T-cell (primary cell): ENCODE results near the gene SLC16A12. TPM values are rescaled to one million over a fixed set of nuclear protein-coding genes. Genes with fewer than 3 reads are reported as not detected.

ENCODE experiments used
- ATAC-seq, 4 experiments: fragments of 200-7000 bp in 3 of 4; fragments of 150-1000 bp in 1 of 4; cut with Tn5 transposase; replicated peaks in 1 of 4; 1 replicate in 3 of 4; 2 replicates in 1 of 4; pipeline ENCODE4 v1.10.0; 2021; ENCODE audit warnings: moderate library complexity in 3 of 4, mild to moderate bottlenecking in 2 of 4, moderate number of reproducible peaks in 1 of 4
- CTCF ChIA-PET, 2 donors: fragments of 300-600 bp; sonication (Branson Sonifier 250); formaldehyde crosslinking; loops; one replicate each; lab custom pipeline; 2022; ENCODE audit warnings: antibody characterized with exemption in 2 of 2; lab: Charles Lee
- POLR2A ChIA-PET, 2 donors: fragments of 300-600 bp; sonication (Branson Sonifier 250); formaldehyde crosslinking; loops; one replicate each; lab custom pipeline; 2022; ENCODE audit warnings: antibody characterized with exemption in 2 of 2; lab: Charles Lee
- DNase-seq, 35 experiments: peaks; one replicate each; pipeline versions ENCODE4 v3.0.0 to v3.0.0-alpha.2; 2013 to 2023
- H3K27ac ChIP-seq: one replicate; pipeline ENCODE4 v1.5.1; 2013; ENCODE audit warnings: low read length
- H3K27me3 ChIP-seq, 2 experiments: replicated peaks in 1 of 2; 1 replicate in 1 of 2; 2 replicates in 1 of 2; pipeline versions ENCODE4 v1.6.1 to v1.7.0; 2013; ENCODE audit warnings: low read length in 1 of 2, mixed read lengths in 1 of 2; ENCODE audit not compliant: control insufficient read depth in 2 of 2, insufficient read depth in 2 of 2; ENCODE audit errors: extremely low read depth in 1 of 2
- H3K36me3 ChIP-seq, 2 donors: 1 replicate in 1 of 2; 2 replicates in 1 of 2; pipeline versions ENCODE4 v1.6.1 to v1.7.0; 2013; ENCODE audit warnings: low read length in 1 of 2; ENCODE audit not compliant: control insufficient read depth in 2 of 2, insufficient read depth in 1 of 2; ENCODE audit errors: extremely low read depth in 1 of 2
- H3K4me1 ChIP-seq, 2 experiments: 1 replicate in 1 of 2; 2 replicates in 1 of 2; pipeline versions ENCODE4 v1.6.1 to v1.7.0; 2013; ENCODE audit warnings: low read length in 2 of 2, mixed read lengths in 1 of 2; ENCODE audit not compliant: insufficient read depth in 2 of 2, control insufficient read depth in 1 of 2; ENCODE audit errors: extremely low read depth in 1 of 2
- H3K4me3 ChIP-seq, 2 donors: 1 replicate in 1 of 2; 2 replicates in 1 of 2; pipeline versions ENCODE4 v1.5.1 to v1.7.0; 2013; ENCODE audit warnings: mild to moderate bottlenecking in 2 of 2, low read length in 1 of 2, moderate library complexity in 1 of 2; ENCODE audit not compliant: control insufficient read depth in 1 of 2; ENCODE audit errors: extremely low read depth in 1 of 2
- H3K9me3 ChIP-seq: 2 replicates; pipeline ENCODE4 v1.7.0; 2013
- H3K27ac Mint-ChIP-seq, 2 donors: one replicate each; pipeline ENCODE4 v1.8.0; 2020 to 2021; ENCODE audit warnings: mild to moderate bottlenecking in 2 of 2, mixed read lengths in 2 of 2
- H3K27me3 Mint-ChIP-seq, 2 donors: one replicate each; pipeline ENCODE4 v1.8.0; 2021 to 2022; ENCODE audit warnings: mixed read lengths in 2 of 2
- H3K36me3 Mint-ChIP-seq: one replicate; pipeline ENCODE4 v1.8.0; 2021; ENCODE audit warnings: mixed read lengths
- H3K4me1 Mint-ChIP-seq, 3 donors: one replicate each; pipeline ENCODE4 v1.8.0; 2020 to 2022; ENCODE audit warnings: mixed read lengths in 3 of 3, mild to moderate bottlenecking in 1 of 3
- H3K4me3 Mint-ChIP-seq, 3 donors: one replicate each; pipeline ENCODE4 v1.8.0; 2020 to 2022; ENCODE audit warnings: mild to moderate bottlenecking in 3 of 3, mixed read lengths in 3 of 3, moderate library complexity in 3 of 3
- H3K9me3 Mint-ChIP-seq, 3 donors: one replicate each; pipeline ENCODE4 v1.8.0; 2020 to 2022; ENCODE audit warnings: mixed read lengths in 3 of 3
- WGBS: methylation state at CpG from one replicate; pipeline ENCODE4 v1.1.5; 2013; ENCODE audit warnings: missing lambda C conversion rate; ENCODE audit not compliant: insufficient coverage; 5-methylcytosine and 5-hydroxymethylcytosine counted together
- total RNA-seq, 35 experiments: library from RNA in 6 of 35; stranded (reverse) in 6 of 35; fragments of 120-200 nt in 1 of 35; gene quantifications; one replicate each; pipeline versions ENCODE4 v1.2.1 to v1.2.4 and lab custom pipeline; 2013 to 2026

The SLC16A12 gene
- total RNA-seq, 5 donors from 2014 or later (not counting 1 experiment from before 2014, with no cell fraction given), result not detected

DNA sequence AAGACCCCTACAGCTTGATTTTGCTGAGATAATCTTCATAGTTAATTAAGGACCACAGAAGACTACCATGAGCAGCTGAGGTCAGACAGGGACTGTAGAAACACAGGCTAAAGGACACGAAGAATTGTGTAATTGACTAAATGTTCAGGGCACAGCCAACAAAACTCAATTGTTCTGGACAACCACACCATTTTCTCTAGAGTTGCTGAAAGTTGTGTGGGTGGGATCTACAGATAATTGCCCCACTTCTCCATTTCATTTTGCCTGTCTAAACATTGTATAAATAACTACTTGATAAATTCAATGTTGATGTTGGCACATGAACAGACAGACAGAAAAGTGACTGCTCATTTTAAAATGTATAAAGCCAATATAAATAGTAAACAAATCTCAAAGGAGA, 39.0 kb upstream of the SLC16A12 start:
- ATAC-seq (no peak), DNase-seq (no peak)
- ChIA-PET POLR2A (no interaction called here), CTCF (interaction anchor here in 1 of 2 donors (1.1 kb wide), 1 partner anchor 356 kb away, joined by 3 read pairs; no protein-coding TSS in a partner anchor)
- no peaks in the 10 kb centered on the region for H3K36me3 Mint-ChIP-seq
- Histone ChIP-seq H3K9me3 (no peaks in the 10 kb centered on the region), H3K27ac (no peak overlapping the region), H3K36me3 (no peaks in the 10 kb centered on the region), H3K4me3 (no peak overlapping the region), H3K4me1 (no peaks in the 10 kb centered on the region), H3K27me3 (no peaks in the 10 kb centered on the region)
- H3K4me1 Mint-ChIP-seq, result no peaks in the 10 kb centered on the region
- no CpG with 5 or more reads among the region's 1 CpG for WGBS
- H3K27ac Mint-ChIP-seq, result no peak overlapping the region
- no peak overlapping the region for H3K4me3 Mint-ChIP-seq
- no peaks in the 10 kb centered on the region for H3K27me3 Mint-ChIP-seq
- no peaks in the 10 kb centered on the region for H3K9me3 Mint-ChIP-seq

- H3K36me3 Mint-ChIP-seq, result no peaks in the 10 kb centered on the region
- ChIA-PET POLR2A (interaction anchor here in 1 of 2 donors (0.6 kb wide), 1 partner anchor 172 kb away, joined by 3 read pairs; no protein-coding TSS in a partner anchor), CTCF (interaction anchor here in 1 of 2 donors (0.7 to 1.4 kb wide), 4 partner anchors 17 to 360 kb away, joined by 3 read pairs; no protein-coding TSS in a partner anchor)
- H3K9me3 ChIP-seq, result no peaks in the 10 kb centered on the region
- H3K27me3 ChIP-seq, result no peaks in the 10 kb centered on the region
- H3K27ac Mint-ChIP-seq, result no peak overlapping the region
- no peak overlapping the region for H3K4me3 ChIP-seq
- H3K36me3 ChIP-seq, result no peaks in the 10 kb centered on the region
- no CpG with 5 or more reads among the region's 3 CpGs for WGBS
- H3K4me1 Mint-ChIP-seq, result no peaks in the 10 kb centered on the region
- ATAC-seq (no peak), DNase-seq (no peak)
- no peaks in the 10 kb centered on the region for H3K9me3 Mint-ChIP-seq
- no peak overlapping the region for H3K27ac ChIP-seq
- no peak overlapping the region for H3K4me3 Mint-ChIP-seq
- no peaks in the 10 kb centered on the region for H3K4me1 ChIP-seq
- peaks cover 16 to 18% of the 10 kb centered on the region in 2 donors for H3K27me3 Mint-ChIP-seq
These were observed 32.3 kb upstream of the SLC16A12 start for GRCh38 chr10:89567576-89568245.

GRCh38 chr10:89566992-89567391, 31.6 kb upstream of the SLC16A12 start:
- Histone ChIP-seq H3K36me3 (no peaks in the 10 kb centered on the region), H3K27ac (no peak overlapping the region), H3K4me3 (no peak overlapping the region), H3K27me3 (no peaks in the 10 kb centered on the region), H3K4me1 (no peaks in the 10 kb centered on the region), H3K9me3 (no peaks in the 10 kb centered on the region)
- POLR2A ChIA-PET, result no interaction called here
- Mint-ChIP-seq H3K9me3 (no peaks in the 10 kb centered on the region), H3K27ac (no peak overlapping the region), H3K4me3 (no peak overlapping the region), H3K4me1 (no peaks in the 10 kb centered on the region), H3K36me3 (no peaks in the 10 kb centered on the region), H3K27me3 (peaks cover 16 to 18% of the 10 kb centered on the region in 2 donors)
- ATAC-seq, result no peak
- DNase-seq, result no peak
- CTCF ChIA-PET, result interaction anchor here (0.6 to 0.7 kb wide), 2 partner anchors 22 to 353 kb away, joined by 3 read pairs; no protein-coding TSS in a partner anchor
- WGBS, result no CpG with 5 or more reads among the region's 3 CpGs

DNA sequence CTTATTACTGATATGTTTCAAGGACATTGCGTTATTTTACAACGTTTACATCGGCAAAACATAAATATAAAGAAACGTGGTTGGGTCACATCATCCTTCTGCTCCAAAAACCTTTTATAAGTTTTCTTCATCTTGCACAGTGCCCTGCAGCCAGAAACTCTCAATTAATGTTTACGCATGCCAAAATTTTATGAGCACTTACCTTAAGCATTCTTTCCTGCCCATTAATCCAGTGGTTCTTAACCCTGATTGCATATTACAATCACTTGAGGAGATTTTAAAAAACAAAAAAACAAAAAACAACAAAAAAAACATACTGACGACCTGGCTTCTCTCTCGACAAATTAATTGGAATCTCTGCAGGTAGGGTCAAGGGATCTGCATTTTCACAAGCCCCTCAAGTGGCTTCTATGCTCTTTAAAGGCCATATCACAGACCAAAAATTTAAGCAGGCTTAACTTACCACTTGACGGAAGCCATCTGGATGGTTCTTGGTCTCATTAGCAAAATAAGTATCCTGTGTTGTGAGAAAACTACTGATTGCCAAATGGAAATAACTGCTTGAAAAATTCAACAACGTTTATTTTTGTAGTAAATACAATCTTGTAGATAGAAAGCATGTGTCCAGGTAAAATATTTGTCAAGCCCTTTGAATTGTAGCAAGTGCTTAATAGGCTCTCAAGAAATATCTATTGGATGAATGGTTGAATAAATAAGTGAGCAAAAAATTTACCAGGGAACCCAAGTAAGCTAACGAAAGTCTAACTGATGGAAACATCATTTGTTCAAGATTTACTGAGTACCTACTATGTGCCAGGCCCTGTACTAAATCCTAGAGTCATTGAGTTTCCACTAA, 30.9 kb upstream of the SLC16A12 start:
- no peak overlapping the region for H3K4me3 ChIP-seq
- 78% methylated on average over 6 of the region's 10 CpGs for WGBS
- H3K9me3 Mint-ChIP-seq, result no peaks in the 10 kb centered on the region
- H3K27ac Mint-ChIP-seq, result no peak overlapping the region
- no peaks in the 10 kb centered on the region for H3K4me1 Mint-ChIP-seq
- no peaks in the 10 kb centered on the region for H3K9me3 ChIP-seq
- POLR2A ChIA-PET, result no interaction called here
- H3K27ac ChIP-seq, result no peak overlapping the region
- H3K4me3 Mint-ChIP-seq, result no peak overlapping the region
- DNase-seq, result no peak
- ATAC-seq, result no peak
- peaks cover 16 to 18% of the 10 kb centered on the region in 2 donors for H3K27me3 Mint-ChIP-seq
- CTCF ChIA-PET, result interaction anchor here in 1 of 2 donors (0.6 kb wide), 1 partner anchor 23 kb away, joined by 3 read pairs; no protein-coding TSS in a partner anchor
- H3K27me3 ChIP-seq, result no peaks in the 10 kb centered on the region
- no peaks in the 10 kb centered on the region for H3K36me3 ChIP-seq
- no peaks in the 10 kb centered on the region for H3K36me3 Mint-ChIP-seq
- H3K4me1 ChIP-seq, result no peaks in the 10 kb centered on the region

DNA sequence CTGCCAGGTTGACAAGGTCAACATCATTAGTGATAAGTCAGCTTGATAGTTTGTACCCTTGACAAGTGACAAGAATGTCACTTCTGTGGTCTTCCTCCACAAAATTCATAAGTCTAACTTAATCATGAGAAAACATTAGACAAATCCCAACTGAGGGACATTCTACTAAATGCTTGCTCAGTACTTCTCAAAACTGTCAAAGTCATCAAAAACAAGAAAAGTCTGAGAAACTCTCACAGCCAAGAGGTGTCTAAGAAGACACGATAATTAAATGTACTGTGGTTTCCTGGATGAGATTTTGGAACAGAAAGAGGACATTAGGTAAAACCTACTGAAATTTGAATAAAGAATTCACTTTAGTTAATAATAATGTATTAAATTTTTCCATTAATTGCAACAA, 29.8 kb upstream of the SLC16A12 start:
- ChIA-PET POLR2A (no interaction called here), CTCF (interaction anchor here in 1 of 2 donors (0.6 to 1.4 kb wide), 6 partner anchors 15 to 348 kb away, joined by 3 to 4 read pairs (median 3); partner anchors contain the start of gene LIPA)
- no CpG with 5 or more reads among the region's 1 CpG for WGBS
- H3K36me3 ChIP-seq, result no peaks in the 10 kb centered on the region
- H3K9me3 Mint-ChIP-seq, result no peaks in the 10 kb centered on the region
- no peaks in the 10 kb centered on the region for H3K9me3 ChIP-seq
- H3K27me3 Mint-ChIP-seq, result peaks cover 16 to 18% of the 10 kb centered on the region in 2 donors
- no peaks in the 10 kb centered on the region for H3K4me1 ChIP-seq
- ATAC-seq (no peak), DNase-seq (no peak)
- no peak overlapping the region for H3K27ac Mint-ChIP-seq
- H3K27ac ChIP-seq, result no peak overlapping the region
- H3K36me3 Mint-ChIP-seq, result no peaks in the 10 kb centered on the region
- no peaks in the 10 kb centered on the region for H3K4me1 Mint-ChIP-seq
- H3K27me3 ChIP-seq, result no peaks in the 10 kb centered on the region
- no peak overlapping the region for H3K4me3 ChIP-seq
- no peak overlapping the region for H3K4me3 Mint-ChIP-seq

GRCh38 chr10:89563861-89564478, 28.6 kb upstream of the SLC16A12 start:
- CTCF ChIA-PET, result interaction anchor here in 1 of 2 donors (1.4 kb wide), 1 partner anchor 145 kb away, joined by 4 read pairs; no protein-coding TSS in a partner anchor
- Histone ChIP-seq H3K27me3 (no peaks in the 10 kb centered on the region), H3K36me3 (no peaks in the 10 kb centered on the region), H3K4me1 (no peaks in the 10 kb centered on the region), H3K4me3 (no peak overlapping the region), H3K27ac (no peak overlapping the region), H3K9me3 (no peaks in the 10 kb centered on the region)
- Mint-ChIP-seq H3K27ac (no peak overlapping the region), H3K4me3 (no peak overlapping the region), H3K36me3 (no peaks in the 10 kb centered on the region), H3K4me1 (no peaks in the 10 kb centered on the region), H3K27me3 (peaks cover 16 to 22% of the 10 kb centered on the region in 2 donors), H3K9me3 (no peaks in the 10 kb centered on the region)
- DNase-seq (peak in 5 of 35 experiments; percentile 4 to 72 (median 12)), ATAC-seq (peak; percentile 40 to 70 (median 58))
- no CpG with 5 or more reads among the region's 2 CpGs for WGBS
- POLR2A ChIA-PET, result no interaction called here
